ENCODE results near the gene INSIG2.

DNA sequence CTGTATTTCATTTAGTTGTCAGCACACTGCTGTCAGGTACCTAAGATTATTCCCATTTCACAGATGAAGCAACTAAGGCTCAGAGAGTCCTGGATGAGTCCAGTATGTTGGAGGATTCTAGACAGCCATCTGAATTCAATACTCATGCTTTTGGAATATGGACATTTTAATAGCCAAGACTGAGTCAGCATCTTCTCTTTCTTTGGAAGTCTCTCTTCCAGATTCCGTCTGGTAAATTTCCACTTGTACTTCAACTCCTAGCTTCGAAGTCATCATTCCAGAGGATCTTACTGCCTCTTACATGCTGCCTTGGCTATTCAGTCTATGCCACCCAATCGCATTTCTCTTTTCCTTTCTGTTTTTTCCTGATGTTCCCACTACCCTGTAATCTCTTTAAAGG is 40.6 kb downstream of the INSIG2 start:
- TF ChIP-seq, protein P1, sequence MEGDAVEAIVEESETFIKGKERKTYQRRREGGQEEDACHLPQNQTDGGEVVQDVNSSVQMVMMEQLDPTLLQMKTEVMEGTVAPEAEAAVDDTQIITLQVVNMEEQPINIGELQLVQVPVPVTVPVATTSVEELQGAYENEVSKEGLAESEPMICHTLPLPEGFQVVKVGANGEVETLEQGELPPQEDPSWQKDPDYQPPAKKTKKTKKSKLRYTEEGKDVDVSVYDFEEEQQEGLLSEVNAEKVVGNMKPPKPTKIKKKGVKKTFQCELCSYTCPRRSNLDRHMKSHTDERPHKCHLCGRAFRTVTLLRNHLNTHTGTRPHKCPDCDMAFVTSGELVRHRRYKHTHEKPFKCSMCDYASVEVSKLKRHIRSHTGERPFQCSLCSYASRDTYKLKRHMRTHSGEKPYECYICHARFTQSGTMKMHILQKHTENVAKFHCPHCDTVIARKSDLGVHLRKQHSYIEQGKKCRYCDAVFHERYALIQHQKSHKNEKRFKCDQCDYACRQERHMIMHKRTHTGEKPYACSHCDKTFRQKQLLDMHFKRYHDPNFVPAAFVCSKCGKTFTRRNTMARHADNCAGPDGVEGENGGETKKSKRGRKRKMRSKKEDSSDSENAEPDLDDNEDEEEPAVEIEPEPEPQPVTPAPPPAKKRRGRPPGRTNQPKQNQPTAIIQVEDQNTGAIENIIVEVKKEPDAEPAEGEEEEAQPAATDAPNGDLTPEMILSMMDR (IDR thresholded peaks at IDR 0.05) = no peak
- TF ChIP-seq POLR2A (IDR thresholded peaks at IDR 0.05) = no peak

All from uterus (tissue), 2 donors.